ACC112 (cell line): Measurements from ENCODE around the gene DHRS4L2.
"Not testable (repeated sequence)": the region's sequence is repeated elsewhere in the genome, so short reads cannot be mapped to it uniquely, and the experiment has no call there.

Experiments used
- H2AFZ ChIP-seq: fragments of 200-600 bp; sonication (generic); one replicate; pipeline ENCODE4 v1.6.0; 2017; ENCODE audit warnings: antibody characterized with exemption, low read length; ENCODE audit not compliant: unreplicated experiment
- H3K27ac ChIP-seq: fragments of 200-600 bp; sonication (generic); 2 replicates; pipeline ENCODE4 v1.5.1; 2014; ENCODE audit warnings: low read depth, mild to moderate bottlenecking, antibody characterized with exemption, low read length, moderate library complexity
- H3K27me3 ChIP-seq: fragments of 200-600 bp; sonication (generic); 2 replicates; pipeline ENCODE4 v1.6.1; 2014; ENCODE audit warnings: mild to moderate bottlenecking, antibody characterized with exemption, low read length, moderate library complexity, mixed read lengths; ENCODE audit not compliant: insufficient read depth
- H3K36me3 ChIP-seq: fragments of 200-600 bp; sonication (generic); 2 replicates; pipeline ENCODE4 v1.6.1; 2016; ENCODE audit warnings: mild to moderate bottlenecking, antibody characterized with exemption, low read length, moderate library complexity, mixed read lengths; ENCODE audit not compliant: insufficient read depth
- H3K4me1 ChIP-seq: fragments of 200-600 bp; sonication (generic); one replicate; pipeline ENCODE4 v1.6.1; 2016; ENCODE audit warnings: low read length, mixed read lengths; ENCODE audit not compliant: insufficient read depth, unreplicated experiment, control insufficient read depth
- H3K4me3 ChIP-seq: fragments of 200-600 bp; sonication (generic); 2 replicates; pipeline ENCODE4 v1.5.1; 2014; ENCODE audit warnings: mild to moderate bottlenecking, low read depth, low read length
- H3K79me2 ChIP-seq: fragments of 200-600 bp; sonication (generic); one replicate; pipeline ENCODE4 v1.6.0; 2016; ENCODE audit warnings: low read length; ENCODE audit not compliant: control insufficient read depth, unreplicated experiment, insufficient read depth

Gene DHRS4L2

DNA sequence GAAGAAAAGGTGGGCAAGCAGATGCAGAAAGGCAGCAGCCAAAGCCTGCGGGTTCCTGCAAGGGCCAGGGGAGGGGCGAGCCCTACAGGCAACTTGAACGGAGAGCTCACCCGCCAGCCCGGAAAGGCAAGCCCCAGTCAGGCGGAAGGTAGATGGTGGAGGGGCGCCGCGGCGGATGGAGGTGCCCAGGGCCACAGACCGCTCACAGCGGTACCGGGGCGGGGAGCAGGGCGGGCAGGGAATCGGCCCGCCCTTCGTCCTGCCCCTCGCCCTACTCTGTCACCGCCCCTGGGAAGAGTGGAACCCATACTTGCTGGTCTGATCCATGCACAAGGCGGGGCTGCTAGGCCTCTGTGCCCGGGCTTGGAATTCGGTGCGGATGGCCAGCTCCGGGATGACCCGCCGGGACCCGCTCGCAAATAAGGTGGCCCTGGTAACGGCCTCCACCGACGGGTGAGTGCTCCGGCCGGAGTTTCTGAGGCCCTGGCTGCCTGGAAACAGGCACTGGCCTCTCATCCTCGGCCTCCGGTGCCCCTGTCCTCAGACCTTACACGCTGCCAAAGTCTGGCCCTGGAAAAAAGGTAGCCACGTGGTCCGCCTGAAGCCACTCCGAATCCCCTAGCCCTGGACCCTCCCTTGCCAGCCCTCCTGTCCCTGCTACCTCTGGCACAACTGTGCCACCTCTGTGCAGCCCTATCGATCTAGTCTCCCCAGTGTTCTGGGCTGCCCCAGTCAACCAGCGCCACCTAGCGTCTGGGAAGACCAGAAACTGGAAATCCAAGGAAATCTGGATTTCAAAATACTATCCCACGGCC, 35.1 kb upstream of the DHRS4L2 start, which contains the start of gene DHRS4:
Gene DHRS4 (plus strand): TSS at position 307 of the 815 bp plus-strand sequence. CDS start 19 bp downstream, at position 326.
- no peaks in the 10 kb centered on the region for H3K36me3 ChIP-seq
- H3K4me3 ChIP-seq: peak within 1 kb of the TSS; percentile 86
- no peak within 1 kb of the TSS for H3K27ac ChIP-seq
- no peaks in the 10 kb centered on the region for H3K79me2 ChIP-seq
- H3K27me3 ChIP-seq: no peaks in the 10 kb centered on the region
- H3K4me1 ChIP-seq: no peaks in the 10 kb centered on the region
- H2AFZ ChIP-seq: peak within 1 kb of the TSS; percentile 59

DNA sequence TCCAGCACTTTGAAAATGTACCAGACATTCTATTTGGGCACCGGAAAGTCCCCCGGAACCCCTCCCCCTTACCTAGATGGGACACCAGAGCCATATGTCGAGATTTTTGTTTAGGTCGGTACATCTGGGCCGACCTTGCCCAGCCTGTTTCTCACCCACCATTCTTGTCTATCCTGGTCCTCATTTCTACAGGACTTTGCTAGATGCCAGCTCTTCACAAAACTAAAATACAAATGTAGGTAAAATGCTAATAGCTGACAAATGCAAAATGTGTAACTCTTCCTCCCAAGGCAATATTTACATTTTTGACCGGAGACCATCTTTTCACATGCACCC, 34.5 kb upstream of the DHRS4L2 start:
- H2AFZ ChIP-seq, H3K27me3 ChIP-seq, H3K36me3 ChIP-seq, H3K27ac ChIP-seq, H3K79me2 ChIP-seq, H3K4me1 ChIP-seq: not testable (repeated sequence)
- H3K4me3 ChIP-seq: peak overlapping the region; percentile 86

DNA sequence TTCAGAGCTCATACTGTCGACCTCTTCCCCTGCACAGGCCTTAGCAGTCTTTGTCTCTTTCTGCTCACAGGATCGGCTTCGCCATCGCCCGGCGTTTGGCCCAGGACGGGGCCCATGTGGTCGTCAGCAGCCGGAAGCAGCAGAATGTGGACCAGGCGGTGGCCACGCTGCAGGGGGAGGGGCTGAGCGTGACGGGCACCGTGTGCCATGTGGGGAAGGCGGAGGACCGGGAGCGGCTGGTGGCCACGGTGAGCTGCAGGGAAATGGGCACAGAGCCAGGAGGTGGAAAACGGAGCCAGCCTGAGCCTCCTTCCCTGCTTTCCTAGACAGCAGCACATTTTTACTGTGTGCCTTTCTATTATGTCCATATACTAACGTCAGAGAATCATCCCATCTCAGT, 33.8 kb upstream of the DHRS4L2 start:
- not testable (repeated sequence) for H3K27ac ChIP-seq, H3K4me3 ChIP-seq, H3K79me2 ChIP-seq, H3K27me3 ChIP-seq, H3K36me3 ChIP-seq, H2AFZ ChIP-seq, H3K4me1 ChIP-seq

DNA sequence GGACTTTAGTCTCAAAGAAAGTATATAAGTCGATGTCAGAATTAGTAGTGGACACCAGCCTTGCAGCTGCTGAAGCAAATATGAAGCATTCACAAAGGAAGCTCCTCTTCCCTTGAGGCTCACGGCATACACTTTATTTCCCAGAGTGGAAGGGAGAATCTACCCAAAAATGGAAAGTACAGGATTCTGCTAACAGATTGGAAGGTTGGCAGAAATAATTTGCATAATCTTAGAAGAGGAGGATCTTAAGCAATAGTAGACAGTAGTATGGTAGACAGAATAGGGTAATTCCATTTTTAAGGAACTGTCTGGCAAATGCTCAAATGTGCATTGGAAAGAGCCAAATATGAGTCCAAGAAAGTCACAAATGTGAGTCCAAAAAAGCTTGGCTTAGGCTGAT, 32.9 kb upstream of the DHRS4L2 start:
- H3K27me3 ChIP-seq, H3K4me3 ChIP-seq, H3K79me2 ChIP-seq, H3K36me3 ChIP-seq, H3K27ac ChIP-seq, H2AFZ ChIP-seq, H3K4me1 ChIP-seq: not testable (repeated sequence)

DNA sequence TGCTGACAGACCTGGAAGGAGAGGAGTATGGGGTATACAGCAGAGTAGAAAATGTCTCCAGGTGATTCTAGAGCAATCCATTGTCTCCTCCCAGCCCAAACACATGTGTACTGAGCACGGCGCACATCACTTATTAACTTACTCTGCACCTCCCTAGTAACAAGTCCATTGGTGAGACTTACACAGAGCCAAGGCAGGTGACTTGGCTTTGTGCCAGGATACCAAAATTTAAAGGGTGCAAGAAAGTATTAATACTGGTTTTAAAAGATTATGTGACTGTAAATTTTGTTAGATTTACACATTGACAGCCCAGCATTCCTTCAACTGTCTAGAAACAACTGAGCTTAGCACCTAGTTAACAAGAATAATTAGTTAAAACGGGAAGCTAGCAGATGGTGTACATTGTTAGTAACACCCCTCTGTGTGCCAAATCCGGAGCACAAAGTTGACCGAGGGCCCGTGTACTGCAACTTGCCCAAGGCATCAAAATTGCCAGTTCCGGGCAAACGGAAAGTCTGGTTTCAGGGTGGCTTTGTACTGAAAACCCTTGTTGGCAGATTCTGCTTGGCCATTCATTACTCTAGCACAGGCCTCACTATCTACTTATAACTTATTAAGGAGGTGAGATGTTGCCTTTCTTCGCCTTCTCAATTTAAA, 30.7 kb upstream of the DHRS4L2 start:
- H3K36me3 ChIP-seq, H3K27ac ChIP-seq, H2AFZ ChIP-seq, H3K4me3 ChIP-seq, H3K27me3 ChIP-seq, H3K79me2 ChIP-seq, H3K4me1 ChIP-seq: not testable (repeated sequence)

DNA sequence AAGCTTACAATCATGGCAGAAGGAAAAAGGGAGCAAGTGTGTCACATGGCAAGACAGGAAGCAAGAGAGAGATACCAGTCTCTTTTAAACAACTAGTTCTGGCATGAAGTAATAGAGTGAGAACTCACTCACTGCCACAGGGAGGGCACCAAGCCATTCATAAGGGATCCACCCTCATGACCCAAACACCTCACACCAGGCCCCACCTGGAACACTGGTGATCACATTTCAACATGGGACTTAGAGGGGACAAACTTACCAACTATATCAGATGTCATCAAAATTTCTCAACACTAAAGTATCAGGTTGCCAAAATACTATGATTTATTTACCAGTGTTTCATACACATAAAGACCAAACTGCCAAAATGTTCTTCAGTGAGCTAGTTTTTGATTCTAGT, 27.8 kb upstream of the DHRS4L2 start:
- H3K36me3 ChIP-seq, H2AFZ ChIP-seq, H3K4me3 ChIP-seq, H3K27me3 ChIP-seq, H3K4me1 ChIP-seq, H3K79me2 ChIP-seq, H3K27ac ChIP-seq: not testable (repeated sequence)

DNA sequence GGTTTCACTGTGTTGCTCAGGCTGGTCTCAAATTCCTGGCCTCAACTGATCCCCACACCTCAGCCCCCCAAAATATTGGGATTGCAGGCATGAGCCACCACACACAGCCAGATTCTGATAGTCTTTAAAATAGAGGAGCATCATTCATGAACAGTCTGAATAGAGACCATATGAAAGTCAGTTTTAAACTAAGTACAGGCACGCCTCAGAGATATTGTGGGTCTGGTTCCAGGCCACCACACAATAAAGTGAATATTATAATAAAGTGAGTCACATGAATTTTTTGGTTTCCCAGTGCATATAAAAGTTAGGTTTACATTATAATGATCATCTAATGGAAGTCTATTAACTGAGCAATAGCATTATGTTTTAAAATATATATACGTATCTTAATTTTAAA, 27.0 kb upstream of the DHRS4L2 start:
- not testable (repeated sequence) for H3K4me1 ChIP-seq, H3K27ac ChIP-seq, H3K36me3 ChIP-seq, H3K27me3 ChIP-seq, H3K79me2 ChIP-seq, H2AFZ ChIP-seq, H3K4me3 ChIP-seq

DNA sequence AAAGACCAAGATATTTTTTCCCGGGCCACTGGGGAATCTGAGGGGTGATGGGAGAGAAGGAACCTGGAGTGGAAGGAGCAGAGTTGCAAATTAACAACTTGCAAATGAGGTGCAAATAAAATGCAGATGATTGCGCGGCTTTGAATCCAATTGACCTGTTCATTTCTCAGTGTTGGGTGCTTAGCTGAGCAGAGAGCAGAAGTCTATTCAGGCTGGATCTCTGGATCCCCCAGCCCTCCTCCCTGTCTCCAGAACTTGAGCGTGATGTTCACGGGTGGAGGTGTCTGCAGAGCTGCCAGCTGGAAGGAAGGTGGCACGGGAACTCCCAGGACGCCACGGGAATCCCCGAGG, 19.6 kb upstream of the DHRS4L2 start:
- not testable (repeated sequence) for H3K79me2 ChIP-seq, H3K4me3 ChIP-seq, H3K36me3 ChIP-seq, H3K27ac ChIP-seq, H3K4me1 ChIP-seq, H3K27me3 ChIP-seq, H2AFZ ChIP-seq

DNA sequence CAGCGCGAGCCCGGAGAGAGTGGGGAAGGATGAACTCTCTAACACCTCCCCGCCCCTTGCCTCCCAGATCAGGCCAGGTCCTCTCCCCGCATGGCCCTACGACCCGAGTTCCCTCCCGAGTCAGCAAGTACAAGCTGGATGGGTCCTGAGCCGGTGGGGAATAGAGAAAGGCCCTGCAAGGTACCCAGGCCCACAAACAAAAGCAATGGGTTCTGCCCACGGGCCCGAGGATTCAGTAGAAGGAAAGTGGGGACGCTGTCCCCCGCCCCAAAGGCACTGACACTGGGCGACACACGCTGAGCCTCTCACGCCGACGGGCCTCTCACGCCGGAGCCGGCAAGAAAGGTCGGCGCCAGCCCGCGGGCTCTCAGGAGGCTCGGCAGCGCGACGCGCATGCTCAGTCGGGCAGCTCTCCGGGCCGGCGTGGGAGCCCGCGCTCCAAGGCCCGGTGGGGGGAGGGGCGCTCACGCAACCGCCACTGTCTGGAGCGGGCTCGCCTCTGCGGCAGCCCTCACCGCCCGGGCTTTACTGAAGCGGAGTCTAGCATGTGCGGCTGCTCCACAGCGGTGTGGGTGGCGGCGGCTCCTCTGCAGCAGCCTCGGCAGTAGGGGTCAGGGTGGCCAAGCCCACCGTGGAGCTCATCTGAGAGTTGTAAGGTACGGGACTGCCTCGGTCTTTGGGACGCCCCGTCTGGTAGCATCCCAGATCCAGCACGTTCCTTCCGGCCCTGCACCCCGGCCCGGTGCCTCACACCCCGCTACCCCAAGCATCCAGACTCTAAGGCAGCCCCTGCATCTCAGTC, 19.0 kb upstream of the DHRS4L2 start:
- not testable (repeated sequence) for H2AFZ ChIP-seq, H3K4me1 ChIP-seq, H3K27ac ChIP-seq, H3K27me3 ChIP-seq, H3K36me3 ChIP-seq, H3K79me2 ChIP-seq
- H3K4me3 ChIP-seq: peak overlapping the region; percentile 62

DNA sequence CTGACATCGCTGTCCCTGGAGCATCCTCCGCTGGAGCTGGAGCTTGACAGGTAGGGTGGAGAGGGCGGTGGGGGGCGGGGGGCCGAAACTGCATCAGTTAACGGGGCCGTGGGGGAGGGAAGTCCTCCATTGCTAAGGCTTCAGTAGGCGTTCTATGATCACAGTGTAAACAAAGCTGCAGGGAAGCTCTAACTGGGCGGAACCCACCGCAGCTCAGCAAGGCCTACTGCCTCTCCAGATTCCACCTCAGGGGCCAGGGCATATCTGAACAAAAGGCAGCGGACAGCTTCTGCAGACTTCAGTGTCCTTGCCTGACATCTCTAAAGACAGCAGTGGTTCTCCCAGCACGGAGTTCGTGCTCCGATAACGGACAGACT, 18.5 kb upstream of the DHRS4L2 start:
- not testable (repeated sequence) for H3K27me3 ChIP-seq, H3K36me3 ChIP-seq, H3K4me1 ChIP-seq, H3K79me2 ChIP-seq, H3K4me3 ChIP-seq, H2AFZ ChIP-seq, H3K27ac ChIP-seq

DNA sequence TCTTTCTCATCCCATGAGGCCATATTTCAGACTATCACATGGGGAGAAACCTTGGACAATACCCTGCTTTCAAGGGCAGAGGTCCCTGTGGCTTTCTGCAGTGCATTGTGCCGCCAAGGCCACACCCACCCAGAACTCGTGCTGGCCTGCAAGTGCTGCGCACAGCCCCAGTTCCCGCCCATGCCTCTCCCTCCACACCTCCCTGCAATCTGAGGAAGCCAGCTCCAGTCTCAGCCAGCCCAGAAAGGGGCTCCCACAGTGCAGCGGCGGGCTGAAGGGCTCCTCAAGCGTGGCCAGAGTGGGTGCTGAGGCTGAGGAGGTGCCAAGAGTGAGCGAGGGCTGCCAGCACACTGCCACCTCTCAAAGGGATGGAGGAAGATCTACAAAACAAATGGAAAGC, 15.6 kb upstream of the DHRS4L2 start:
- H3K27me3 ChIP-seq, H3K27ac ChIP-seq, H3K4me1 ChIP-seq, H3K36me3 ChIP-seq, H3K4me3 ChIP-seq, H3K79me2 ChIP-seq, H2AFZ ChIP-seq: not testable (repeated sequence)
